Effector CD4-positive, alpha-beta T cell (primary cell): ENCODE data around the gene FRMPD2.
"Not testable (repeated sequence)": the region's sequence is repeated elsewhere in the genome, so short reads cannot be mapped to it uniquely, and the experiment has no call there.

Source experiments
- DNase-seq: peaks from one replicate; pipeline ENCODE4 v3.0.0-alpha.2; 2020

Gene FRMPD2

GRCh38 chr10:48287417-48288391 lies 13.2 kb upstream of the FRMPD2 start:
- DNase-seq = no peak

- no peak for DNase-seq
These were observed 11.9 kb upstream of the FRMPD2 start for GRCh38 chr10:48286356-48286755.

GRCh38 chr10:48285710-48286109 lies 11.2 kb upstream of the FRMPD2 start:
- DNase-seq = no peak

GRCh38 chr10:48284811-48285210 lies 10.3 kb upstream of the FRMPD2 start:
- DNase-seq = no peak

DNA sequence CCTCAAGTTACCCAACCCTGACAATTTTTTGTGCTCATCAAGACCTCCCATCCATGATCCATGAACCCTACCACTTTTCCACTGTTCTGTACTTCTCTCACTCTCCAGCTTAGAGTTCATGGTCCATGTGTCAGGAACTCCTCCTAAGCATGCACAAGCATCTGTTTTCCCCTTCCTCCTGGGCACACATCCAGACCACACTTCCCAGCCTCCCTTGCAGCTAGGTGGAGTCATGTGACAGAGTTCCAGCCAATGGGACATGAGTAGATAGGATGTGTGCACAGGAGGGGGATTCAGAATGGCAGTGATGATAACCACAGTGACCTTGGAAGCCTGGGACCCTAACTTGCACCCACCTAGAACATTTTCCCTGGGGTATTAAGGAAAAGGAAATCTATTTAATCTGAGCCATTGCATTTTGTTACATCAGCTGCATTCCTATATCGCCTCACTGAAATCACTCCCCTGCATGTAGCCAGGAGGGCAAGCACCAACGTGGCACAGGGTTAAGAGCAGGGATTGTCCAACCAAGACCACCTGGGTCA lies 9.6 kb upstream of the FRMPD2 start:
- no peak for DNase-seq

DNA sequence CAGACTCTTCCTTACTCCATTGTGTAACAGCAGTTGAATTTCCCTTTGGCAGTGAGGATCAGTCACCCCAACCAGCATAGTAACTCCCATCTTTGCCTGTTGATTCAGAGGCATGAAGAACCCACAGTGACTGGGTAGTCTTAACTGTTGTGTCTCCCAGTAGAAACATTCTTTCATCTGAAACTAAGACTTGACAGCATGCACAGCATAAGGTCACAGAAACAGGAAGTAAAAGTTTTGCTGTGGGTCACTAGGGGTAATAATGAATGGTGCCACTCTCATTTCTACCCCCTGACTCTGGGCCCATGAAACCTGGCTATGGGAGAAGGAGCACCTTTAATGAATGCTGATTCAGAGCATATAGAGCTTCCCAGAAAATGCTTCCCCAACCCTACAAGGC lies 8.3 kb upstream of the FRMPD2 start:
- DNase-seq = no peak

- not testable (repeated sequence) for DNase-seq
These were observed 7.2 kb upstream of the FRMPD2 start for GRCh38 chr10:48281697-48282096.

DNA sequence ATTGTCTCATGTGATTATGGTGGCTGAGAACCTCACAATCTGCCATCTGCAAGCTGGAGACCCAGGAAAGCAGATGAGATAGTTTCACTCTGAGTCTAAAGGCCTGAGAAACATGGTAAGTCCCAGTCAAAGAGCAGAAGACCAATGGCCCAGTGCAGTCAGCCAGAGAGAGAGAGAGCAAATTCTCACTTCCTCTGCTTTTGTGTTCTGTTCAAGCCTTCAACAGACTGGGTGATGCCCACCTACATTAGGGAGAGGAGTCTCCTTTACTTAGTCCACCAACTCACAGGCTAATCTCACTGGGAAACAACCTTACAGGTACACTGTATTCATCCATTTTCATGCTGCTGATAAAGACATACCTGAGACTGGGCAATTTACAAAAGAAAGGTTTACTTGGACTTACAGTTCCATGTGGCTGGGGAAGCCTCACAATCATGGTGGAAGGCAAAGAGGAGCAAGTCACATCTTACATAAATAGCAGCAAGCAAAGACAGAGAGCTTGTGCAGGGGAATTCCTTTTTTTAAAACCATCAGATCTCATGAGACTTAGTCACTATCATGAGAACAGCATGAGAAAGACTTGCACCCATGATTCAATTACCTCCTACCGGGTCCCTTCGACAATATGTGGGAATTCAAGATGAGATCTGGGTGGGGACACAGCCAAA lies 4.7 kb upstream of the FRMPD2 start:
- DNase-seq = no peak

DNA sequence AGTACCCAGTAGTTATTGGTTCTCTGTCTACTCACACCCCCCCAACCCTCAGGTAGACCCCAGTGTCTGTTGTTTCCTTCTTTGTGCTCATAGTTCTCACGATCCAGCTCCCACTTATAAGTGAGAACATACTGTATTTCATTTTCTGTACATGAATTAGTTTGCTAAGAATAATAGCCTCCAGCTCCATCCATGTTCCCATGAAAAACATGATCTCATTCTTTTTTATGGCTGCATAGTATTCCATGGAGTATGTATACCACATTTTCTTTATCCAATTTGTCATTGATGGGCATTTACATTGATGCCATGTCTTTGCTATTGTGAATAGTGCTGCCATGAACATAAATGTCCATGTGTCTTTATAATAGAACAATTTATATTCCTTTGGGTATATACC lies 2.6 kb upstream of the FRMPD2 start:
- DNase-seq = no peak

DNA sequence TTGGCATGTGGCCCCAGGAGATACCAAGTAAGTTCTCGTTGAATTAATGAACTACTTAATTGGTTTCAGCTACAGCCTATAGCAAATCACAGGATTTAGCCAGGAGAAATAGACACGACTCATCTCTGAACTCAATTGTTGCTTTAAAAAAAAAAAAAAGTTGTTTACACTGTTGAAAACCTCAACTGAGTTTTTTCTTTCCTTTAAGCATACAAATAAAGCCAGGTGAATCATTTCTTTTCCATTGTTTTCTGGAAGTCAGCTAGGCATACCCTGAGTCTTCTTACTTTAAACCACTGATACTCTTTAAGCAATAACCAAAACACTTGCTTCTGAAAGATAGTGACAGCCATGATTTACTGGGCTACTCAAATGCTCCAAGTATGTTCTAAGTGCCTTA lies 755 bp downstream of the FRMPD2 start:
- no peak for DNase-seq

DNA sequence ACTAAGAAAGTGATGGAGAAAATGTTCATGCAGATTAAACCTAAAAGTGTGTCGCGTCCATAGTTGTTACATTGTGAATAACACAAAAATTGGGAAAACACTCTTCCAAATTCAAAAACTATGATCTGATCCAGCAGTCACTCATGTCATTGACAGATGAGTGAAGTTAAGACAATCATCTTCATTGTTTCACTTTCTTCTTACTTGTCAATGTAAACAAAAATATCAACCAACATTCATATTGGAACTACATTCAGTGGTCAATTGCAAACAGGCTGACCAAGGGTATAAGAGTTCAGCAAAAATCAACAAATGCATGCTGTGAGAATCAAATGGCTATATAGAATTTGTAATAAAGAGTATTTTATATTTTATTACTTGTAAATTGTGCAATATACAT lies 1.8 kb downstream of the FRMPD2 start:
- DNase-seq = no peak

- no peak for DNase-seq
These were observed 3.3 kb downstream of the FRMPD2 start for GRCh38 chr10:48271047-48271730.

- no peak for DNase-seq
These were observed 8.0 kb downstream of the FRMPD2 start for GRCh38 chr10:48266528-48266927.

DNA sequence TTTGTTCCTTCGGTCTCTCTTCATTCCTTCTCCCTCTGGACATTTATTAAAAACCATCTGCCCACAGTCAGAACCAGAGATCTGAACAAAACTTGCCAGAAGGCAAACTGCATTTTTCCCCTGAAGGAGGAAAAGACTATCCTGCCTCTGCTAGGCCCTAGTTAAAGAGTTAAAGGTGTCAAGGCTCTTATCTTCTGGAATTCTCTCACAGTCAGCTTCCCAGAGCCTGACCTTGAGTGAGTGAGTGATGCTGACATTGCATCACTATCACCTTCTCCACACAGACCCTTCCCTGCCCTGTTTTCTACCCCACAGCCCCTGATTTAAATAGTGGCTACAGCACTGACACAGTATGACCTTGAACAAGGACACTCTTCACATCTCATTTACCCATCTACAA lies 16.4 kb downstream of the FRMPD2 start:
- DNase-seq = no peak

DNA sequence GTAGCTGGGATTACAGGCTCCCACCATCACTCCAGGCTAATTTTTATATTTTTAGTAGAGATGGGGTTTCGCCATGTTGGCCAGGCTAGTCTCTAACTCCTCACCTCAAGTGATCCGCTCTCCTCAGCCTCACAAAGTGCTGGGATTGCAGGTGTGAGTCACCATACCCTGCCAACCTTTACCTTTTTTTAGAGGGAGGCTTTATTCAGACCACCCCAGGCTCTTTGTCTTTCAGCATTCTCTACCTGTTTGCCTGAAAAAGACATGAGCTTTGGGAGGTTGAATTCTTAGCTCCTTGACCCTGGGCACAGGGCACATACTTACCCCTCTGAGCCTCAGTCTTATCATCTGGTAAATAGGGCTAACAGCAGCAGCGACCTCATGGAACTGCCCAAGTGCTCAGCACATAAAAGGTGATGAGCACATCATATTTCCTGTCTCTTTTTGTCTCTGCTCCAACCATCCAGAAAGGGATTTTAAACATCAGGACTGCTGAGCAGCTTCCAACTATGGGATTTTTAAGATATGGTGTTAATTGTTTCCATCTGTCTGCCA lies 17.0 kb downstream of the FRMPD2 start:
- DNase-seq = no peak

GRCh38 chr10:48255722-48256121 lies 18.8 kb downstream of the FRMPD2 start:
- DNase-seq = no peak

DNA sequence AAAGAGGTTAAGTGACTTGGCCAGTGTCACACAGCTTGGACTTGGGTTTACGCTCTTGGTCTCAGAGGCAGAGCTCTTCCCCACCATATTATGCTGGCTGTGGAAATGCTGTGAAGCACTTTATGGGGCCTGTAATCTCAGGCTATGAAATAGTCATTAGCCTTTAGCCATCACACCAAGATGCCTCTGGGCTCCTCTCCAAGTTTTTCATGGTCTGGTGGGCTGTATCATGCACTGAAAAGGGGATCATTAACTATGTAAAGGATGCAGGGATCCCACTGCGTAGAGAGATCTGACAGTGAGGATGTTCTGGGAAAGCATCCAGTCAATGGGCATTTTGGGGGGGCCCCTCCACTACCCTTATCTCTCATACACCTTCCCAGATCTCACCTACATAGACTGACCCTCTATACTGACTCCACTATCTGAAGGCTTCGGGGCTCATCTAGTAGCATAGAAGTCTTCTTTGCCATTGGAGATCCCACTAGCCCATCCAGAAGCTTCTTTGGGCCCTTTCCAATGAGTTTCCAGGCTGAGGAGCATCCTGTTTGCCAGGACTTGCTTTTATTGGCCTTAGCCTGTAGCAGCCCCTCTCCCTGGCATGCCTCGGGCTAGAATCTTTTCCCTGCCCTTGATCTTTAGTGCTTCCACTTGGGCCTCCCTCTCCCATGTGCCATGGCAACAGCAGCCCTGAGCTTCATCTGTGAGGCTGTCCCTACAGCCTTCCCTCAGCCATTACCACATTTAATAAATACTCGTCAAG lies 19.6 kb downstream of the FRMPD2 start:
- no peak for DNase-seq

GRCh38 chr10:48253970-48254657 lies 20.4 kb downstream of the FRMPD2 start:
- DNase-seq = no peak

GRCh38 chr10:48252354-48252650 lies 22.2 kb downstream of the FRMPD2 start:
- DNase-seq = no peak

DNA sequence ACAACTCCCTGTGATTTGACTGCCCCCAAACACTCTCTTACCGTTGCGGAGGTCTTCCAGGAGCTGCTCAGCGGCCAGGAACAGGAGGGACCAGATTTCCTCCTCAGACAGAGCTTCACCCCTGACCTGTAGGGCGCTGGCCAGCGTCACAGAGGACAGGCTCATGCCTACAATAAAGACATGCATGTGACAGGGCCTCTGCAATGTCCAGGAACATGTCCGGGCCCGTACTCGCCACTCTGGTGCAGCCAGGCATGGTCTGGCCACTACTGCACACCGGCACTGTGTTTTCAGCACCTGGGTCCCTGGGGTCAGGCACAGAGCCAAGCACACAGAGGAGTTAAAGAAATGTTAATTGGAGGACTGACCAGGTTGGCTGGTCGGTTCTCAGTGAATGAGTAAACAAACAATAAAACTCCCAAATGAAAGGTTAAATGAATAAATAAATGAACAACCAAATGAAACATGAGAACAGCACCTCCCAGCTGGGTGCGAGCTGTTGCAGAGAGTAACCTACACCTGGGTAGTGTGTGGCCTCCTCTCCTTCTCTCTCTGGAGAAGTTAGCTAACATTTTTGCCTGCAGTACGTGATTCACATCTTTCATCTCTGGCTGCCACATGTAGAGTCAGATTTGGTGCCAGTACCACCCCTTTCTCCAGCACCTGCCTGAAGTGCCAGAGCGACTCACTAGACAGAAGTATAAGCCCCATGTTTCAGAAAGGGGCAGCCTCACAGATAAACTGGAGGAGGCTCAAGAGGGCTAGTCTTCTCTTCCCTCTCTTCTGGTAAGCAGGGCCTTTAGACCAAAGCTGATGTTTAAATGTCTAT lies 22.8 kb downstream of the FRMPD2 start:
- DNase-seq = no peak

- DNase-seq = no peak
These were observed 23.4 kb downstream of the FRMPD2 start for GRCh38 chr10:48251152-48251524.
